ENCODE measurements around the gene DENND1B. TPM values are rescaled to one million over a fixed set of nuclear protein-coding genes. Genes with fewer than 3 reads are reported as not detected.

DENND1B gene
- total and polyA plus RNA-seq, 2 donors (not counting 1 experiment from before 2014, with no cell fraction given), result 5.5 to 8.4 TPM

DNA sequence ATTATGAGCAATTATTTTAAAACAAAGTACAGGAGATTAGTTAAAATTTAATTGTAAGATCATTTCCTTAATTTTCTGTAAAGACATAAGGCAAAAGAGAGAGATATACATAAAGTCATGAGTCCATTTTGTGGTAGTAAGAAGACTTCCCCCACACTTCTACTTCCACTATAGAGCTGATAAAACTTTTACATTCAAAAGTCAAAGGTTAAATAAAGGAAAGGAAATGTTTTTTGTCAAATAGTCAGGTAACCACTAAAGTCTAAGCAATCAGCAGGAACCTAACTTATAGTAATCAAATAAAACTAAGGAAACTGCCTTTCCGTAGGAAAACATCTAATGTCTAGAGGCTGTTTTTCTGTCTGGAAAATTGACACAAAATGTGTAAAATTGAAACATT lies 110.9 kb downstream of the DENND1B start:
- Histone ChIP-seq H3K36me3 (ENCODE audit: control insufficient read depth, insufficient read depth, low read length) (no peaks in the 10 kb centered on the region), H3K4me2 (ENCODE audit: extremely low read depth, insufficient read depth, low read length) (no peak overlapping the region), H3K9me3 (ENCODE audit: control insufficient read depth, insufficient read depth, low read depth, low read length) (no peaks in the 10 kb centered on the region), H3K4me3 (replicated peaks in 1 of 4; ENCODE audit: control extremely low read depth in 1 of 4, insufficient read depth in 1 of 4, low read depth in 3 of 4, low read length in 4 of 4) (no peak overlapping the region), H3K79me2 (ENCODE audit: control insufficient read depth, insufficient read depth, low read length) (no peaks in the 10 kb centered on the region), H3K4me1 (ENCODE audit: control insufficient read depth, extremely low read depth, insufficient read depth, low read length) (no peaks in the 10 kb centered on the region), H4K20me1 (ENCODE audit: control insufficient read depth, extremely low read depth, insufficient read depth, low read length) (no peaks in the 10 kb centered on the region), H3K9ac (ENCODE audit: insufficient read depth, low read length) (no peak overlapping the region), H3K27me3 (ENCODE audit: control insufficient read depth, insufficient read depth, low read length) (no peaks in the 10 kb centered on the region), H3K27ac (ENCODE audit: insufficient read depth, low read length) (no peak overlapping the region), H2AFZ (ENCODE audit: low read length) (no peak overlapping the region)
- no peak for DNase-seq (ENCODE audit: low read depth in 2 of 2)
- TF ChIP-seq CTCF (conservative IDR thresholded peaks at IDR 0.05 in 1 of 2, IDR thresholded peaks at IDR 0.05 in 1 of 2; ENCODE audit: low read depth in 1 of 2, low read length in 2 of 2) (no peak), EZH2 (IDR thresholded peaks at IDR 0.05; ENCODE audit: low read length, missing control alignments) (no peak)

- no peak for TF ChIP-seq EZH2 (IDR thresholded peaks at IDR 0.05; ENCODE audit: low read length, missing control alignments)
- H3K4me2 ChIP-seq (ENCODE audit: extremely low read depth, insufficient read depth, low read length), result no peak overlapping the region
- no peaks in the 10 kb centered on the region for H3K4me1 ChIP-seq (ENCODE audit: control insufficient read depth, extremely low read depth, insufficient read depth, low read length)
- H3K27me3 ChIP-seq (ENCODE audit: control insufficient read depth, insufficient read depth, low read length), result no peaks in the 10 kb centered on the region
- no peak overlapping the region for H3K4me3 ChIP-seq (replicated peaks in 1 of 4; ENCODE audit: control extremely low read depth in 1 of 4, insufficient read depth in 1 of 4, low read depth in 3 of 4, low read length in 4 of 4)
- H3K9me3 ChIP-seq (ENCODE audit: control insufficient read depth, insufficient read depth, low read depth, low read length), result no peaks in the 10 kb centered on the region
- H3K79me2 ChIP-seq (ENCODE audit: control insufficient read depth, insufficient read depth, low read length), result no peaks in the 10 kb centered on the region
- peak; percentile 28 to 42 for DNase-seq (ENCODE audit: low read depth in 2 of 2)
- no peaks in the 10 kb centered on the region for H4K20me1 ChIP-seq (ENCODE audit: control insufficient read depth, extremely low read depth, insufficient read depth, low read length)
- no peak overlapping the region for H2AFZ ChIP-seq (ENCODE audit: low read length)
- no peaks in the 10 kb centered on the region for H3K36me3 ChIP-seq (ENCODE audit: control insufficient read depth, insufficient read depth, low read length)
- H3K27ac ChIP-seq (ENCODE audit: insufficient read depth, low read length), result no peak overlapping the region
- H3K9ac ChIP-seq (ENCODE audit: insufficient read depth, low read length), result no peak overlapping the region
Observed at GRCh38 chr1:197663162-197663953, 111.9 kb downstream of the DENND1B start.

- Histone ChIP-seq H3K27me3 (ENCODE audit: control insufficient read depth, insufficient read depth, low read length) (no peaks in the 10 kb centered on the region), H3K9me3 (ENCODE audit: control insufficient read depth, insufficient read depth, low read depth, low read length) (no peaks in the 10 kb centered on the region), H3K9ac (ENCODE audit: insufficient read depth, low read length) (no peak overlapping the region), H3K36me3 (ENCODE audit: control insufficient read depth, insufficient read depth, low read length) (no peaks in the 10 kb centered on the region), H3K79me2 (ENCODE audit: control insufficient read depth, insufficient read depth, low read length) (no peaks in the 10 kb centered on the region), H4K20me1 (ENCODE audit: control insufficient read depth, extremely low read depth, insufficient read depth, low read length) (no peaks in the 10 kb centered on the region), H2AFZ (ENCODE audit: low read length) (no peak overlapping the region), H3K4me2 (ENCODE audit: extremely low read depth, insufficient read depth, low read length) (no peak overlapping the region), H3K4me1 (ENCODE audit: control insufficient read depth, extremely low read depth, insufficient read depth, low read length) (no peaks in the 10 kb centered on the region), H3K27ac (ENCODE audit: insufficient read depth, low read length) (no peak overlapping the region), H3K4me3 (replicated peaks in 1 of 4; ENCODE audit: control extremely low read depth in 1 of 4, insufficient read depth in 1 of 4, low read depth in 3 of 4, low read length in 4 of 4) (no peak overlapping the region)
- peak in 1 of 2 donors; percentile 51 for DNase-seq (ENCODE audit: low read depth in 2 of 2)
- TF ChIP-seq EZH2 (IDR thresholded peaks at IDR 0.05; ENCODE audit: low read length, missing control alignments) (no peak), CTCF (conservative IDR thresholded peaks at IDR 0.05 in 1 of 2, IDR thresholded peaks at IDR 0.05 in 1 of 2; ENCODE audit: low read depth in 1 of 2, low read length in 2 of 2) (no peak)
Observed at GRCh38 chr1:197660389-197660788, 114.9 kb downstream of the DENND1B start.

Data from fibroblast of lung (primary cell).